ENCODE results near the gene NGRN. TPM values are rescaled to one million over a fixed set of nuclear protein-coding genes. Genes with fewer than 3 reads are reported as not detected.

NGRN gene
- total and polyA plus RNA-seq, 2 experiments from 2014 or later = 99.5 to 122 TPM

DNA sequence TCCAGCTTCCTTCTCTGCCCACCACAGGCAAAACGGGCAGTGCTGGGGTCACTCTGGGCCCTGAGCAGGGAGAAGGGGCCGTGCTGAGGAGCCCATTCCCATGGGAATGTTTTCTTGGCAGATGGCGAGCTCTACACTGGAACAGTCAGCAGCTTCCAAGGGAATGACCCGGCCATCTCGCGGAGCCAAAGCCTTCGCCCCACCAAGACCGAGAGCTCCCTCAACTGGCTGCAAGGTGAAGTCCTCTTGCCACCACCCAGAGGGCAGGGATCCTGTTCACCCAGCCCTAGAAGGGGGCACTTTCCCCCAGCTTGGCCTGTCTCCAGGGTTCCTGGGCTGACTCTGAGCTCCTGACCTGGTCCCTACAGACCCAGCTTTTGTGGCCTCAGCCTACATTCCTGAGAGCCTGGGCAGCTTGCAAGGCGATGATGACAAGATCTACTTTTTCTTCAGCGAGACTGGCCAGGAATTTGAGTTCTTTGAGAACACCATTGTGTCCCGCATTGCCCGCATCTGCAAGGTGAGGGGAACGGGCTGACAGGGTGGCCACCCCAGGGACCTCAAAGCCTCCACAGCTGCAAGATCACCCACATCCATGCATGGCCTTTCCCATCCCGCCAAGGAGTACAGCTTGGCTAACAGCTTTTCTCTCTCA is 44.1 kb upstream of the NGRN start:
- Histone ChIP-seq H3K36me3 (ENCODE audit: low read depth) (no peaks in the 10 kb centered on the region), H3K4me2 (ENCODE audit: unreplicated experiment) (no peak overlapping the region)
- WGBS, 2 experiments (ENCODE audit: low coverage in 1 of 2, low lambda C conversion rate in 2 of 2, missing lambda C conversion rate in 2 of 2) = 50 to 51% methylated on average over 14 of the region's 14 CpGs

DNA sequence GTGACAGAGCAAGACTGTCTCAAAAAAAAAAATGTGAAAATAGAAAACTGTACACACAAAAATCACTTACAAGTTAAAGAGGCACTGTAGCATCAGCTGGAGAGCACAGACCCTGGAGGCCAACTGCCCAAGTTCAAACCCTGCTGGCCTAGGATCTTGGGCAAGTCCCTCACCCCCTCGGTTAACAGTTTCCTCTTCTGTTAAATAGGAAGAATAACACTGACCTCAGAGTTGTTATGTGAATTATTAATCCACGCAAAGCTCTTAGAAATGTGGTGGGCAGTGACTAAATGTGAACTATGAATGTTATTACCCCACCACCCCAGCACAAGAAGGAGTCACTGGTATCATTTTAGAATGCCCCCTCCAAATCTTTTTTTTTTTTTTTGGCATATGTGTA is 42.9 kb upstream of the NGRN start:
- DNase-seq = no peak
- Histone ChIP-seq H4K20me1 (ENCODE audit: insufficient read depth) (no peaks in the 10 kb centered on the region), H3K4me3 (no peak overlapping the region), H3K4me2 (ENCODE audit: unreplicated experiment) (no peak overlapping the region), H3K27ac (no peak overlapping the region), H2AFZ (no peak overlapping the region), H3K79me2 (ENCODE audit: insufficient read depth) (no peaks in the 10 kb centered on the region), H3K36me3 (ENCODE audit: low read depth) (no peaks in the 10 kb centered on the region), H3F3A (ENCODE audit: insufficient read depth) (no peaks in the 10 kb centered on the region), H3K4me1 (ENCODE audit: insufficient read depth) (no peaks in the 10 kb centered on the region), H3K27me3 (replicated peaks; ENCODE audit: insufficient read depth) (no peaks in the 10 kb centered on the region), H3K9me3 (ENCODE audit: low read depth) (no peaks in the 10 kb centered on the region), H3K9ac (no peak overlapping the region), H3K9me2 (ENCODE audit: insufficient read depth) (no peaks in the 10 kb centered on the region)
- WGBS, 2 experiments (ENCODE audit: low coverage in 1 of 2, low lambda C conversion rate in 2 of 2, missing lambda C conversion rate in 2 of 2) = 81 to 87% methylated on average over 2 of the region's 2 CpGs
- TF ChIP-seq EZH2phosphoT487 (IDR thresholded peaks at IDR 0.05; ENCODE audit: insufficient read depth, low read depth) = no peak
- TF ChIP-seq EZH2 (IDR thresholded peaks at IDR 0.05; ENCODE audit: insufficient read depth, poor library complexity, severe bottlenecking) = no peak
- in situ Hi-C loops (cut with MboI) = no loop called here

More for the DNA sequence above, 44.1 kb upstream of the NGRN start:
- TF ChIP-seq EZH2phosphoT487 (IDR thresholded peaks at IDR 0.05; ENCODE audit: insufficient read depth, low read depth) (no peak), EZH2 (IDR thresholded peaks at IDR 0.05; ENCODE audit: insufficient read depth, poor library complexity, severe bottlenecking) (no peak)
- H3K9me2 ChIP-seq (ENCODE audit: insufficient read depth) = no peaks in the 10 kb centered on the region
- H3K27me3 ChIP-seq (replicated peaks; ENCODE audit: insufficient read depth) = no peaks in the 10 kb centered on the region
- no peaks in the 10 kb centered on the region for H4K20me1 ChIP-seq (ENCODE audit: insufficient read depth)
- no peak overlapping the region for H3K4me3 ChIP-seq
- no peak overlapping the region for H3K9ac ChIP-seq
- H3K79me2 ChIP-seq (ENCODE audit: insufficient read depth) = no peaks in the 10 kb centered on the region
- no peaks in the 10 kb centered on the region for H3K4me1 ChIP-seq (ENCODE audit: insufficient read depth)
- DNase-seq = peak; percentile 91
- no peaks in the 10 kb centered on the region for H3K9me3 ChIP-seq (ENCODE audit: low read depth)
- no peak overlapping the region for H3K27ac ChIP-seq
- in situ Hi-C loops (cut with MboI) = no loop called here
- H3F3A ChIP-seq (ENCODE audit: insufficient read depth) = no peaks in the 10 kb centered on the region
- no peak overlapping the region for H2AFZ ChIP-seq

DNA sequence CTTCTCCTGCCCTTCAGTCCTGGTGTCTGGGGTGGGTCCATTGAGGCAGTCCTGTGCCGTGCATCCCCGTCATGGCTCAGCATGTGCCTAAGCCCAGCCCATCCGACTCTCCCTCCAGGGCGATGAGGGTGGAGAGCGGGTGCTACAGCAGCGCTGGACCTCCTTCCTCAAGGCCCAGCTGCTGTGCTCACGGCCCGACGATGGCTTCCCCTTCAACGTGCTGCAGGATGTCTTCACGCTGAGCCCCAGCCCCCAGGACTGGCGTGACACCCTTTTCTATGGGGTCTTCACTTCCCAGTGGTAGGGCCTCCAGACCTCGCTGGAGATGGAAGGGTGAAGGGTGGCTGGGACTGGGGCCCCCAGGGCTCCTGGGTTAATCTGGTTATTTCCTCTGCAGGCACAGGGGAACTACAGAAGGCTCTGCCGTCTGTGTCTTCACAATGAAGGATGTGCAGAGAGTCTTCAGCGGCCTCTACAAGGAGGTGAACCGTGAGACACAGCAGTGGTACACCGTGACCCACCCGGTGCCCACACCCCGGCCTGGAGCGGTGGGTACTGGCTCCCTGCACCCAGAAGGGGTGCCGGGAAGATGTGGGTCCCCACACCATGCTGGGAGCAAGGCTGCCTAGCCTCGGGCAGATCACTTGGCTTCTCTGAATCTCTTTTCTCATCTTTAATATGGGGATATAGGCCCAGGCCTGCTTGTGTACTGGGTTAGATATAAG is 41.9 kb upstream of the NGRN start:
- no peaks in the 10 kb centered on the region for H3K4me1 ChIP-seq (ENCODE audit: insufficient read depth)
- TF ChIP-seq EZH2 (IDR thresholded peaks at IDR 0.05; ENCODE audit: insufficient read depth, poor library complexity, severe bottlenecking) = no peak
- TF ChIP-seq EZH2phosphoT487 (IDR thresholded peaks at IDR 0.05; ENCODE audit: insufficient read depth, low read depth) = no peak
- no peaks in the 10 kb centered on the region for H3K9me2 ChIP-seq (ENCODE audit: insufficient read depth)
- H3K27me3 ChIP-seq (replicated peaks; ENCODE audit: insufficient read depth) = no peaks in the 10 kb centered on the region
- H3K4me2 ChIP-seq (ENCODE audit: unreplicated experiment) = no peak overlapping the region
- H4K20me1 ChIP-seq (ENCODE audit: insufficient read depth) = no peaks in the 10 kb centered on the region
- H3K4me3 ChIP-seq = no peak overlapping the region
- no peaks in the 10 kb centered on the region for H3K9me3 ChIP-seq (ENCODE audit: low read depth)
- no peaks in the 10 kb centered on the region for H3K79me2 ChIP-seq (ENCODE audit: insufficient read depth)
- DNase-seq = no peak
- no peaks in the 10 kb centered on the region for H3K36me3 ChIP-seq (ENCODE audit: low read depth)
- no peak overlapping the region for H3K9ac ChIP-seq
- no peak overlapping the region for H2AFZ ChIP-seq
- no peak overlapping the region for H3K27ac ChIP-seq
- WGBS, 2 experiments (ENCODE audit: low coverage in 1 of 2, low lambda C conversion rate in 2 of 2, missing lambda C conversion rate in 2 of 2) = 91 to 92% methylated on average over 22 of the region's 22 CpGs
- no peaks in the 10 kb centered on the region for H3F3A ChIP-seq (ENCODE audit: insufficient read depth)
- in situ Hi-C loops (cut with MboI) = no loop called here

DNA sequence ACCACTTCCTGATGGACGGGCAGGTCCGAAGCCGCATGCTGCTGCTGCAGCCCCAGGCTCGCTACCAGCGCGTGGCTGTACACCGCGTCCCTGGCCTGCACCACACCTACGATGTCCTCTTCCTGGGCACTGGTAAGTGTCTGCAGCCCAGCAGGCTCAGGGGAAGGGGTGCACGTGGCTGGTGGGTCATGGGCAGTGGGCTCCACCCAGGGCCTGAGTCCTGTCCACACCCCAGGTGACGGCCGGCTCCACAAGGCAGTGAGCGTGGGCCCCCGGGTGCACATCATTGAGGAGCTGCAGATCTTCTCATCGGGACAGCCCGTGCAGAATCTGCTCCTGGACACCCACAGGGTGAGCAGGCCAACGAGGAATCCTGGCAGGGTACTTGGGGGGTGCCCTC is 40.4 kb upstream of the NGRN start:
- no peaks in the 10 kb centered on the region for H3K9me3 ChIP-seq (ENCODE audit: low read depth)
- H3K9me2 ChIP-seq (ENCODE audit: insufficient read depth) = no peaks in the 10 kb centered on the region
- H2AFZ ChIP-seq = no peak overlapping the region
- H3K79me2 ChIP-seq (ENCODE audit: insufficient read depth) = no peaks in the 10 kb centered on the region
- no peak overlapping the region for H3K9ac ChIP-seq
- no peaks in the 10 kb centered on the region for H3K36me3 ChIP-seq (ENCODE audit: low read depth)
- H3K4me2 ChIP-seq (ENCODE audit: unreplicated experiment) = no peak overlapping the region
- in situ Hi-C loops (cut with MboI) = no loop called here
- H3K27ac ChIP-seq = no peak overlapping the region
- H3K4me1 ChIP-seq (ENCODE audit: insufficient read depth) = no peaks in the 10 kb centered on the region
- WGBS, 2 experiments (ENCODE audit: low coverage in 1 of 2, low lambda C conversion rate in 2 of 2, missing lambda C conversion rate in 2 of 2) = 92 to 95% methylated on average over 15 to 17 of the region's 17 CpGs
- H3F3A ChIP-seq (ENCODE audit: insufficient read depth) = no peaks in the 10 kb centered on the region
- no peak overlapping the region for H3K4me3 ChIP-seq
- no peak for DNase-seq
- no peaks in the 10 kb centered on the region for H4K20me1 ChIP-seq (ENCODE audit: insufficient read depth)
- no peaks in the 10 kb centered on the region for H3K27me3 ChIP-seq (replicated peaks; ENCODE audit: insufficient read depth)
- TF ChIP-seq EZH2phosphoT487 (IDR thresholded peaks at IDR 0.05; ENCODE audit: insufficient read depth, low read depth) (no peak), EZH2 (IDR thresholded peaks at IDR 0.05; ENCODE audit: insufficient read depth, poor library complexity, severe bottlenecking) (no peak)
